ENCODE measurements around the gene CEP131.

The CEP131 gene

GRCh38 chr17:81223762-81224130, 981 bp upstream of the CEP131 start:
- no peak for DNase-seq (ENCODE audit: low read depth, low spot score)

GRCh38 chr17:81222620-81222905, 202 bp downstream of the CEP131 start:
- DNase-seq (ENCODE audit: low read depth, low spot score): no peak

GRCh38 chr17:81221842-81222619, 734 bp downstream of the CEP131 start:
- no peak for DNase-seq (ENCODE audit: low read depth, low spot score)

GRCh38 chr17:81221371-81221841, 1.4 kb downstream of the CEP131 start:
- DNase-seq (ENCODE audit: low read depth, low spot score): no peak

- DNase-seq (ENCODE audit: low read depth, low spot score): no peak
Observed at GRCh38 chr17:81219476-81220180, 3.1 kb downstream of the CEP131 start.

- DNase-seq (ENCODE audit: low read depth, low spot score): no peak
Observed at GRCh38 chr17:81218991-81219390, 3.8 kb downstream of the CEP131 start.

GRCh38 chr17:81218459-81218858, 4.3 kb downstream of the CEP131 start:
- no peak for DNase-seq (ENCODE audit: low read depth, low spot score)

- DNase-seq (ENCODE audit: low read depth, low spot score): no peak
Observed at GRCh38 chr17:81217491-81217890, 5.3 kb downstream of the CEP131 start.

GRCh38 chr17:81213978-81214377, 8.8 kb downstream of the CEP131 start:
- no peak for DNase-seq (ENCODE audit: low read depth, low spot score)

- no peak for DNase-seq (ENCODE audit: low read depth, low spot score)
Observed at GRCh38 chr17:81212365-81212764, 10.4 kb downstream of the CEP131 start.

GRCh38 chr17:81210868-81211267, 11.9 kb downstream of the CEP131 start:
- DNase-seq (ENCODE audit: low read depth, low spot score): no peak

- DNase-seq (ENCODE audit: low read depth, low spot score): no peak
Observed at GRCh38 chr17:81210466-81210865, 12.3 kb downstream of the CEP131 start.

GRCh38 chr17:81209141-81209540, 13.6 kb downstream of the CEP131 start:
- DNase-seq (ENCODE audit: low read depth, low spot score): no peak

GRCh38 chr17:81208651-81209050, 14.1 kb downstream of the CEP131 start:
- no peak for DNase-seq (ENCODE audit: low read depth, low spot score)

- no peak for DNase-seq (ENCODE audit: low read depth, low spot score)
Observed at GRCh38 chr17:81207610-81208581, 14.9 kb downstream of the CEP131 start.

- no peak for DNase-seq (ENCODE audit: low read depth, low spot score)
Observed at GRCh38 chr17:81206657-81207056, 16.1 kb downstream of the CEP131 start.

GRCh38 chr17:81206166-81206565, 16.6 kb downstream of the CEP131 start:
- no peak for DNase-seq (ENCODE audit: low read depth, low spot score)

- DNase-seq (ENCODE audit: low read depth, low spot score): no peak
Observed at GRCh38 chr17:81204578-81204977, 18.2 kb downstream of the CEP131 start.

- no peak for DNase-seq (ENCODE audit: low read depth, low spot score)
Observed at GRCh38 chr17:81203136-81203535, 19.6 kb downstream of the CEP131 start.

- DNase-seq (ENCODE audit: low read depth, low spot score): no peak
Observed at GRCh38 chr17:81202318-81202717, 20.4 kb downstream of the CEP131 start.

- no peak for DNase-seq (ENCODE audit: low read depth, low spot score)
Observed at GRCh38 chr17:81200695-81201580, 21.8 kb downstream of the CEP131 start.
